HG03139 (cell line): ENCODE data around the gene SHOC2.

Experiments used
- ATAC-seq: cut with Tn5 transposase; IDR thresholded peaks from one replicate; pipeline ENCODE4 v1.9.1; 2021; ENCODE audit not compliant: unreplicated experiment

SHOC2 gene

DNA sequence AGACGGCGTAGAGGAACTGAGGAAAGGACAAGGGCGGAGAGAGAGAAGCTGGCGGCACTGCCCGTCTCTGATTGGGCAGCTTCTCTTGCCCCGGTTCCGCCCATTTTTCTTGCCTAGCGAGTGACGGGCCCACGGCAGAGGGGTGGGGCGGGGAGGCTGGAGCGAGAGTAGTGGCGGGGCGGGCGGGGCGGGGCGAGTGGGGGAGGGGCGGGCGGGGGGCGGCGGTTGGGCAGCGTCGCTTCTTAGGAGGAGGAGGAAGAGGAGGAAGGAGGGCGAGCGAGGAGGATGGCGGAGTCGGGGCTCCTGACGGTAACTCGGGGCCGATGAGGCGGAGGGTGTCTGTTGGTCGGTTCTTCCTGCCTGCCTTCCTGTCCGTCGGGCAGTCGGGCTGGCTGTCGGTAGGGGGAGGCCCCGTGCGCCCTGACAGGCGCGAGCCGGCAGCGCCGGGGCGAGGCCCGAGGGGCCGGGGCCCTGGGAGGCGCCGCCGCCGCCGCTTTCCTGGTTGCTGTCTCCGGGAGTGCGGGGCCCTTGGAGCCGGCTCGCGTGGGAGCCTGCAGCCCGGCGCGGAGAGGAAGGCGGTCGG lies at the start of gene SHOC2:
TSS of gene SHOC2 (plus strand) at position 256 of the 583 bp plus-strand sequence. CDS start 44,755 bp downstream, outside the sequence.
- peak; percentile 6 for ATAC-seq

DNA sequence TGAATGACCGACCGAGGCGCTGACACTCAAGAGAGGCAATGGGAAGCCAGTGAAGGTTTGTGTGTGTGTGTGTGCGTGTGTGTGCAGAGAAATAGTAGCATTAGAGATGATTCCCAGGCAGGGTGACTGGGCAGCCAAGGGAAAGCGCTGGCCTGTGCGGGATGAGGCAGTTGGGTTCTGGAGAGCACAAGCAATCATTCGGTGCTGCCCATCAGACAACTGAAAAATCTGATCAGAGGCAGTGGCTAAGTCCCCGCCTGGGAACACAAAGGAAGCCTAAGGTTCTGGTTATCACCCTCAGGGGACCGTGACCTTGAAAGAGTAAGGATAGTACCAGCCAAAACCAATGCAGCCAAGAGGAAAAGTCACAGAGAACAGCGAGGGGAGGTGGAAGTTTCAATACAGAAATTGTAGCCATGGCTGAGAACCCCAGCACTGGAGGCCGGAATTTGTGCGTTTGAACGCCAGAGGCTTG lies 48.5 kb upstream of the SHOC2 start:
- no peak for ATAC-seq

- peak; percentile 70 for ATAC-seq
Observed at GRCh38 chr10:110871298-110872084, 47.9 kb upstream of the SHOC2 start, which contains the start of gene PDCD4. TSS of gene PDCD4 (plus strand) at chr10:110871928. CDS start at chr10:110876028, 4,100 bp downstream.

- ATAC-seq: peak; percentile 34
Observed at GRCh38 chr10:110872145-110872983, 47.0 kb upstream of the SHOC2 start.

DNA sequence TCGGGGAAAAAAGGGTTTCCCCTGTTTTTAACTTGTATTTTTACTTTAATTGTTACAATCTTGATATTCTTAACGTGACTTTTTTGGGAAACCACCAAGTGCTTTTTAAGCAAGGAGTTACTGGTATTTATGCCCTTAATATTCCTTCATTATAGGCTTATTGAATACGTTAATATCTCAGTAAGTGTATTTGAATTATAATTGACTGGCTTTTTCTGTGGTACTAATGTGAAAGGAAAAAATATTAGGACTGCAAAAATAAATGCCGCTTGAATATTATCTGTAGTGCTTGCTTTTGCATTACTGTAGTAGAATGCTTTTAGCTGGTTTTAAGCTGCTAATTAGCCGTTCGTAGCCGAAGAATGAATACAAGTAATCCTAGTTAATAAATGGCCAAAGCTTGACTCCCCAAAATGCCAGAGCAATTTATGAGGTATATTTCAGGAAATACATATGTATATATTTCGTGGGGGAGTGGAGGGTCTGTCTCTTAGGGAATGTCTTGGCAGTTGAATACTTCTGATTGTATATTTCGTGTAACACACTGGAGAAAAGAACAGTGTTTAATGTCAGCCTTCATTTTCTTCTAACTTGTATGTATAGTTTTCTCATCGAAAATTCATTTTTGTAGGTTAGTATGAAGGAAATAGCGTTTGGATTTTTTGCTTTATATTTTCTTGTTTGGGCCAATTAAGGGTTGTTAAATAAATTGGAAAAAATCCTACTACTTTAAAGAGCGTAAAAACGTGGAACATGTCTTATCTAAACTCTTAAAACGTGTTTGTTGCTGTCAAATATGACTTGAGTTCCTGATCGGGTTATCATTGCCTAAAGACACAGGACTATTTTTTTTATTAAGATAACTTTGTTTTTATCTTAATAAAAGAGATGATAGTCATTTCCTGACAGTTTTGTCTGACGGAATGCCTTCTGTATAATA lies 46.1 kb upstream of the SHOC2 start:
- no peak for ATAC-seq

GRCh38 chr10:110873951-110874350 lies 45.5 kb upstream of the SHOC2 start:
- no peak for ATAC-seq

DNA sequence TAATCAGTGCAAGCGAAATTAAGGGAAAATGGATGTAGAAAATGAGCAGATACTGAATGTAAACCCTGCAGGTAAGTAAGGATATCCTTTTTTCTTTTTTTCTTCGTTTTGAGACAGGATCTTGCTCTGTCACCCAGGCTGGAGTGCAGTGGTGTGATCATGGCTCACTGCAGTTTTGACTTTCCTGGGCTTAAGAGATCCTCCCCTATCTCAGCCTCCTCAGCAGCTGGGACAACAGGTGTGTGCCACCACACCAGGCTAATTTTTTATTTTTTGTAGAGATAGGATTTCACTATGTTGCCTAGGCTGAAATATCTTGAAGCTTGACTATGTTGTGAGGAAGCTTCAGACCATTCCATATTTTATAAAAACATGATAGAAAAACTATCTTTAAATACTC lies 43.4 kb upstream of the SHOC2 start:
- no peak for ATAC-seq

GRCh38 chr10:110876788-110877187 lies 42.6 kb upstream of the SHOC2 start:
- ATAC-seq: no peak

GRCh38 chr10:110880012-110880411 lies 39.4 kb upstream of the SHOC2 start:
- ATAC-seq: no peak

GRCh38 chr10:110881247-110881646 lies 38.2 kb upstream of the SHOC2 start:
- ATAC-seq: no peak

- no peak for ATAC-seq
Observed at GRCh38 chr10:110881905-110882304, 37.5 kb upstream of the SHOC2 start.

DNA sequence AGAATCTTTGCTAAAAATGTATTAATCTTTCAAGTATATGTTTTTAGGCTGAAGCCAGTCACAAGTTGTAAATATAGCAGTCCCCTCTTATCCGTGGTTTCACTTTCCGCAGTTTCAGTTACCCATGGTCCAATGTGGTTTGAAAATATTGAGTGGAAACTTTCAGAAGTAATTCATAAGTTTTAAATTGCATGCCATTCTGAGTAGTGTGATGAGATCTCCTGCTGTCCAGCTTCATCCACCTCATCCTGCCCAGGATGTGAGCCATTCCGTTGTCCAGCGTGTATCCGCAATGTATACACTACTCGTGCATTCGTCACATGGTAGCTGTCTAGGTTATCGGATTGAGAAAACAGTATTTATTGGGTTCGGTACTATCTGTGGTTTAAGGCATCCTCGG lies 35.5 kb upstream of the SHOC2 start:
- no peak for ATAC-seq

DNA sequence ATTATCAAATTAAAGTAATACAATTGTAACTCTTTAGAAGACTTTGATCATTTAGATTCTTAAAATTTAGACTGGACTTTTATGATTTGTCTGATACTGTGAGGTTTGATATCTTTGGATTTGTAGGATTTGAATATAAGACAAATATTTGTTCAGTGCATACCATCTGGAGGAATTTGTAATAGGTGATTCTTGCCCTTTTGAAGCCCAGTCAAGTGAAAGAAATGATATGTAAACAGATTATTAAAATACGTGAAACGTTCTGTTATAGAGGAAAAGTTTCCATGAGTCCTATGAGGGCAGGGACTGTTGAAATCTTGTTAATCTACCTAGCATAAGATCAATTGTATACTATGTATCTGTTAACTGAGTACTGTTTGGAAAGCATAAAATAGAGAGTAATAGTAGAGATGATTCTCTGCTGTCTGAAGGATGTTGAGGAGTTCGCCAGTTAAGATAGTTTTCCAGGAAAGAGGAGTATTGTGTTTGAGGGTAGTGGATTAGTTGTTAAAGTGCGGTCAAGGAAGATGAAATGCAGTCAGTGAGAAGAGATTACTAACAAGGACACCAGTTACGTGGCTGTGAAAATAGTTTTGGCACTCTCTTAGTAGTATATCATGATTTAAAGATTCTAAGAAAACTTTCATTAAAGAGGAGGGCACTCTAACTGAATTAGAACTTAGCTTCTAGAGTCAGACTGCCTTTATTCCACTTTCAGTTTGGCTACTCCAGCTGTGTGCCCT lies 33.3 kb upstream of the SHOC2 start:
- ATAC-seq: no peak

DNA sequence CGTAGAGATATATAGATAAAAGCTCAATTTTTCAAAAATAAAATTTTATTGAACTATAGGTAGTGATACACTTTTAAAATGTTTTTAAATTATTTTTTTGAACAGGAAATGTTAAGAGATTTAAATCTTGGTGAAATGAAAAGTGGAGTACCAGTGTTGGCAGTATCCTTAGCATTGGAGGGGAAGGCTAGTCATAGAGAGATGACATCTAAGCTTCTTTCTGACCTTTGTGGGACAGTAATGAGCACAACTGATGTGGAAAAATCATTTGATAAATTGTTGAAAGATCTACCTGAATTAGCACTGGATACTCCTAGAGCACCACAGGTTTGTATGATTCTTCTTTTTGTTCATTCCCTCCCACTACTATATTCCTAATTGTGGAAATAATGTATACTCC lies 31.8 kb upstream of the SHOC2 start:
- ATAC-seq: no peak

DNA sequence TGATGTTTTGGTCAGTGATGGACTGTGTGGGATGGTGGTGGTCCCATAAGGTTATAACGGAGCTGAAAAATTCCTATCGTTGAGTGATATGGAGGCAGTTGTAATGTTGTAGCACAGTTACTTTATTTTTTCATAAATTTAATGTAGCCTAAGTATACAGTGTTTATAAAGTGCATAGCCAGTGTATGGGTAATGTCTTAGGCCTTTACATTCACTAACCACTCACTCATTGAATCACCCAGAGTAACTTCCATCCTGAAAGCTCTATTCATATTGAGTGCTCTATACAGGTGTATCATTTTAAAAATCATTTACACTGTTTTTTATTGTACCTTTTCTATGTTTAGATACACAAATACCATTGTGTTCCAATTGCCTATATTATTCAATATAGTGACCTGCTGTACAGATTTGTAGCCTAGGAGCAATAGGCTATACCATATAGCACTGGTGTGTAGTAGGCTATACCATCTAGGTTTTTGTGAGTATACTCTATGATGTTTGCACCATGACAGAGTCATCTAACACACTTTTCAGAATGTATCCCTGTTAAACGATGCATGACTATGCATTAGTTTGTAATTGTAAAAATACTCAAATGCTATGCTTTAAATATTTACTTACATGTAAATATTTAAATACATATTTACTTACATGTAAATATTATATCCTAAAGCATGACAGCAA lies 26.7 kb upstream of the SHOC2 start:
- ATAC-seq: no peak

GRCh38 chr10:110893559-110894179 lies 25.7 kb upstream of the SHOC2 start:
- ATAC-seq: peak; percentile 72

- ATAC-seq: no peak
Observed at GRCh38 chr10:110897184-110897583, 22.2 kb upstream of the SHOC2 start.

DNA sequence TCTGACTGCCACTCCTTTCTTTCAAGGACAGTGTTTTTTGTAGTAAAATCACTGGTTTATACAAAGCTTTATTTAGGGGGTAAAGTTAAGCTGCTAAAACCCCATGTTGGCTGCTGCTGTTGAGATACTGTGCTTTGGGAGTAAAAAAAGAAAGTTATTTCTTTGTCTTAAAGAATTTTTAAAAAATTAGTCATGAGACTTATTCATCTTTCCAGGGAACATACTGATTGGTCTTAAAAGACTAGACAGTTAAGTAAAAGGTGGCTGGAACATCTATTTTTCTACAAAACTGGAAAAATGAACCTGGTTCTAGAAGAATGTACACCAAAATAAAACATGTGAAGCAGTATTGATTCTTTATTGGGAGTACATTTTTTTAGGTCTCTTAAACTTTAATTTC lies 21.0 kb upstream of the SHOC2 start:
- no peak for ATAC-seq

- no peak for ATAC-seq
Observed at GRCh38 chr10:110900983-110901382, 18.4 kb upstream of the SHOC2 start.
